Endothelial cell of umbilical vein (primary cell): ENCODE measurements around the gene LPAR3. TPM values are rescaled to one million over a fixed set of nuclear protein-coding genes. Genes with fewer than 3 reads are reported as not detected.

Experiments
- BruUV-seq: library from RNA; stranded (reverse); fragments of 400-500 nt; replicated peaks from 2 replicates; lab custom pipeline; 2021; lab: Mats Ljungman, UMichigan
- CTCF ChIA-PET: fragments of 300-600, 350-600 bp; sonication (Branson Sonifier 250); formaldehyde crosslinking; loops from one replicate; lab custom pipeline; 2021; ENCODE audit warnings: antibody characterized with exemption, inconsistent platforms; lab: Charles Lee
- POLR2A ChIA-PET: fragments of 300-600, 350-600 bp; sonication (Branson Sonifier 250); formaldehyde crosslinking; loops from one replicate; lab custom pipeline; 2021; ENCODE audit warnings: antibody characterized with exemption, inconsistent platforms; lab: Charles Lee
- DNase-seq: peaks from one replicate; pipeline ENCODE4 v3.0.0-alpha.2; 2011; ENCODE audit warnings: low read depth, low spot score
- FAIRE-seq: peaks from 2 replicates; lab custom pipeline; 2011; peaks lifted over from hg19 to GRCh38; lab: Jason Lieb, UNC
- H2AFZ ChIP-seq: 2 replicates; pipeline ENCODE4 v1.6.0; 2012; ENCODE audit warnings: low read depth, low read length, control low read depth, inconsistent platforms
- H3K27ac ChIP-seq: 2 replicates; pipeline ENCODE4 v1.5.1; 2011; ENCODE audit warnings: low read depth, mild to moderate bottlenecking, control low read depth, low read length, moderate library complexity; ENCODE audit not compliant: insufficient read depth
- H3K27me3 ChIP-seq, 2 experiments: 2 replicates each; pipeline versions ENCODE4 v1.6.0 to v1.6.1; 2011; ENCODE audit warnings: low read length in 2 of 2, mixed read lengths in 1 of 2; ENCODE audit not compliant: control insufficient read depth in 2 of 2, insufficient read depth in 2 of 2
- H3K36me3 ChIP-seq, 2 experiments: 2 replicates in 1 of 2; 3 replicates in 1 of 2; pipeline ENCODE4 v1.5.1; 2011; ENCODE audit warnings: low read length in 2 of 2, mild to moderate bottlenecking in 1 of 2, moderate library complexity in 1 of 2; ENCODE audit not compliant: control insufficient read depth in 2 of 2, insufficient read depth in 2 of 2; ENCODE audit errors: extremely low read depth in 1 of 2
- H3K4me1 ChIP-seq: 3 replicates; pipeline ENCODE4 v1.5.1; 2011; ENCODE audit warnings: mild to moderate bottlenecking, low read length; ENCODE audit not compliant: control insufficient read depth, insufficient read depth; ENCODE audit errors: extremely low read depth
- H3K4me2 ChIP-seq: 2 replicates; pipeline ENCODE4 v1.6.1; 2011; ENCODE audit warnings: low read length, control low read depth, mixed read lengths; ENCODE audit not compliant: insufficient read depth
- H3K4me3 ChIP-seq, 3 experiments: fragments of 200-600 bp in 1 of 3; sonication (generic), shearing (Covaris generic) in 1 of 3; replicated peaks in 1 of 3; 2 replicates each; pipeline ENCODE4 v1.5.1; 2011 to 2016; ENCODE audit warnings: control low read depth in 3 of 3, low read length in 3 of 3, mild to moderate bottlenecking in 2 of 3, inconsistent platforms in 1 of 3, low read depth in 1 of 3, moderate library complexity in 1 of 3; ENCODE audit not compliant: insufficient read depth in 1 of 3
- H3K79me2 ChIP-seq: 2 replicates; pipeline ENCODE4 v1.6.0; 2012; ENCODE audit warnings: low read length, inconsistent platforms; ENCODE audit not compliant: control insufficient read depth, insufficient read depth
- H3K9ac ChIP-seq: replicated peaks from 2 replicates; pipeline ENCODE3; 2011; ENCODE audit warnings: low read length, control low read depth; ENCODE audit not compliant: insufficient read depth; ENCODE audit errors: extremely low read depth
- H3K9me1 ChIP-seq: replicated peaks from 3 replicates; pipeline ENCODE4 v1.6.0; 2011; ENCODE audit warnings: mild to moderate bottlenecking, low read length; ENCODE audit not compliant: control insufficient read depth, insufficient read depth; ENCODE audit errors: extremely low read depth
- H3K9me3 ChIP-seq: replicated peaks from 2 replicates; pipeline ENCODE4 v1.5.1; 2012; ENCODE audit warnings: low read length, inconsistent platforms; ENCODE audit not compliant: control insufficient read depth, insufficient read depth
- H4K20me1 ChIP-seq: replicated peaks from 2 replicates; pipeline ENCODE3; 2011; ENCODE audit warnings: mild to moderate bottlenecking, low read length; ENCODE audit not compliant: control insufficient read depth, insufficient read depth; ENCODE audit errors: extremely low read depth
- EZH2 ChIP-seq: IDR thresholded peaks from 2 replicates; pipeline ENCODE4 v1.6.1; 2012; ENCODE audit warnings: borderline replicate concordance, low read depth, mild to moderate bottlenecking, moderate library complexity, low read length, inconsistent platforms; ENCODE audit not compliant: severe bottlenecking
- FOS ChIP-seq: IDR thresholded peaks from 2 replicates; pipeline ENCODE4 v1.6.1; 2011; ENCODE audit warnings: mild to moderate bottlenecking, low read length, moderate library complexity, borderline replicate concordance; ENCODE audit not compliant: insufficient read depth
- GATA2 ChIP-seq: IDR thresholded peaks from 2 replicates; pipeline ENCODE4 v1.7.0; 2011; ENCODE audit warnings: low read depth, mild to moderate bottlenecking, moderate library complexity, mixed read lengths, low read length; ENCODE audit not compliant: insufficient read length, insufficient read depth
- JUN ChIP-seq: IDR thresholded peaks from 2 replicates; pipeline ENCODE4 v1.6.1; 2011; ENCODE audit warnings: borderline replicate concordance, low read depth; ENCODE audit not compliant: insufficient read length, insufficient read depth
- MYC ChIP-seq: IDR thresholded peaks from one replicate; pipeline ENCODE4 v1.6.1; 2011; ENCODE audit warnings: mild to moderate bottlenecking, low read depth, low read length
- POLR2A ChIP-seq: IDR thresholded peaks from 2 replicates; pipeline ENCODE4 v1.6.1; 2012; ENCODE audit warnings: low read depth, mild to moderate bottlenecking, control low read depth, low read length
- POLR2AphosphoS5 ChIP-seq: IDR thresholded peaks from 2 replicates; pipeline ENCODE4 v1.6.1; 2012; ENCODE audit warnings: low read depth, mild to moderate bottlenecking, control low read depth, low read length, moderate library complexity; ENCODE audit not compliant: insufficient read depth
- dilution Hi-C: fragments of 300-500 bp; cut with MboI; formaldehyde crosslinking; loops from one replicate; pipeline ENCODE4 v1.15.0; 2019; ENCODE audit warnings: low sequenced_read_pairs; ENCODE audit not compliant: extremely low pct_ligation_motif_present
- intact Hi-C: fragments of 100-400 bp; cut with micrococcal nuclease; formaldehyde crosslinking; loops from one replicate; pipeline ENCODE4 v1.10.0; 2022
- polyA plus RNA-seq, 4 experiments: library from polyadenylated mRNA; depleted of rRNA in 3 of 4; stranded (reverse) in 3 of 4; unstranded in 1 of 4; fragments of >200 nt; gene quantifications; 2 replicates each; pipeline versions ENCODE4 v1.2.1 to v1.2.3, GENCODE V29; 2011 to 2012; ENCODE audit warnings: missing spikeins in 1 of 4
- total RNA-seq: library from RNA; stranded (reverse); gene quantifications from 2 replicates; pipeline ENCODE4 v1.2.3, GENCODE V29; 2021
- TF ChIP-seq, protein P1 (sequence below), 2 donors: IDR thresholded peaks; 1 replicate in 1 of 2; 2 replicates in 1 of 2; pipeline ENCODE4 v1.5.1; 2011; ENCODE audit warnings: low read length in 2 of 2, mild to moderate bottlenecking in 2 of 2, moderate library complexity in 2 of 2, control low read depth in 1 of 2, inconsistent platforms in 1 of 2, low read depth in 1 of 2; ENCODE audit not compliant: insufficient read depth in 1 of 2; ENCODE audit errors: extremely low read depth in 1 of 2

The LPAR3 gene
- total and polyA plus RNA-seq, 2 donors (not counting 3 experiments of a cell fraction or from before 2014, with no cell fraction given), result not detected

DNA sequence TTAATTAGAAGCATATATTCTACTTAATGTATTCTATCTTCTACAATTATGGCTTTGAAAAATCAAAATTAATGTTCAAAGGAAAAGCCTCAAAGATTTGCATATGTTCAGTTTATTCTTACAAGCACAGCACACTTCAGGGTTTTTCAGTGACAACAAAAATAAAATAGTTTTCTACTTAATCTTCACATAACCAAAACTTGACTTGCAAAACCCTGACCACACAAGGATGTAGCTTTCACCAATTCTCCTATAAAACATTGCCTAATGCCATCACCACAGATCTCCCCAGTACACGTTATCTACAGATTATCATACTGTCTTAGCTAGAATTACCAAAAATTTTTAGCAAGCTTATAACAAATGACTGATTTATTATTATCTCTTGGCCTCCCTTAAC is 23.3 kb downstream of the LPAR3 start:
- no peaks in the 10 kb centered on the region for H3K79me2 ChIP-seq
- no peaks in the 10 kb centered on the region for H4K20me1 ChIP-seq
- H2AFZ ChIP-seq, result no peak overlapping the region
- H3K4me2 ChIP-seq, result no peak overlapping the region
- intact Hi-C loops, result no loop called here
- no peaks in the 10 kb centered on the region for H3K9me1 ChIP-seq
- dilution Hi-C loops, result no loop called here
- TF ChIP-seq, protein P1, sequence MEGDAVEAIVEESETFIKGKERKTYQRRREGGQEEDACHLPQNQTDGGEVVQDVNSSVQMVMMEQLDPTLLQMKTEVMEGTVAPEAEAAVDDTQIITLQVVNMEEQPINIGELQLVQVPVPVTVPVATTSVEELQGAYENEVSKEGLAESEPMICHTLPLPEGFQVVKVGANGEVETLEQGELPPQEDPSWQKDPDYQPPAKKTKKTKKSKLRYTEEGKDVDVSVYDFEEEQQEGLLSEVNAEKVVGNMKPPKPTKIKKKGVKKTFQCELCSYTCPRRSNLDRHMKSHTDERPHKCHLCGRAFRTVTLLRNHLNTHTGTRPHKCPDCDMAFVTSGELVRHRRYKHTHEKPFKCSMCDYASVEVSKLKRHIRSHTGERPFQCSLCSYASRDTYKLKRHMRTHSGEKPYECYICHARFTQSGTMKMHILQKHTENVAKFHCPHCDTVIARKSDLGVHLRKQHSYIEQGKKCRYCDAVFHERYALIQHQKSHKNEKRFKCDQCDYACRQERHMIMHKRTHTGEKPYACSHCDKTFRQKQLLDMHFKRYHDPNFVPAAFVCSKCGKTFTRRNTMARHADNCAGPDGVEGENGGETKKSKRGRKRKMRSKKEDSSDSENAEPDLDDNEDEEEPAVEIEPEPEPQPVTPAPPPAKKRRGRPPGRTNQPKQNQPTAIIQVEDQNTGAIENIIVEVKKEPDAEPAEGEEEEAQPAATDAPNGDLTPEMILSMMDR (IDR thresholded peaks at IDR 0.05; ENCODE audit: extremely low read depth in 1 of 2, insufficient read depth in 1 of 2, low read depth in 1 of 2, low read length in 2 of 2), result no peak
- H3K9me3 ChIP-seq, result no peaks in the 10 kb centered on the region
- H3K36me3 ChIP-seq, result no peaks in the 10 kb centered on the region
- FAIRE-seq (no peak), DNase-seq (no peak)
- ChIA-PET CTCF (no interaction called here), POLR2A (no interaction called here)
- no peak overlapping the region for H3K4me3 ChIP-seq
- no peak overlapping the region for H3K27ac ChIP-seq
- no TSS peak for BruUV-seq
- H3K9ac ChIP-seq, result no peak overlapping the region
- no peaks in the 10 kb centered on the region for H3K4me1 ChIP-seq
- peaks cover 5 to 26% of the 10 kb centered on the region in 2 experiments for H3K27me3 ChIP-seq

DNA sequence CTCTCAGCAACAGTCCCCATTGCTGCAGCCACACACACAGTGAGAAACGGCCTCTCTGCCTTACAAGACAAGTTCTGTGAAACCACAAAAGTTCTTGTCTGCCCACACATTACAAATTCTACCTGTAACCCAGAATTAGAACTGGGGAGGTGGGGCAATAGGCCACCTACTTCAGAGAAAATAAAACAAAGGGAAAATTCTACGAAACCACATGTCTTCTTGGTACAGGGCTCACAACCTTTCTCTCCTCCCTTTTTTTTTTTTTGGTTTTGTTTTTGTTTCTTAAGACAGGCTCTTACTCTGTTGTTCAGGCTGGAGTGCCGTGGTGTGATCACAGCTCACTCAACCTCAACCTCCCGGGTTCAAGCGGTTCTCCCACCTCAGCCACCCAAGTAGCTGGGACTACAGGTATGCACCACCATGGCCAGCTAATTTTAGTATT is 30.2 kb downstream of the LPAR3 start:
- ChIA-PET POLR2A (no interaction called here), CTCF (no interaction called here)
- H3K9ac ChIP-seq, result no peak overlapping the region
- intact Hi-C loops (no loop called here), dilution Hi-C loops (no loop called here)
- H3K36me3 ChIP-seq, result no peaks in the 10 kb centered on the region
- H2AFZ ChIP-seq, result no peak overlapping the region
- no peaks in the 10 kb centered on the region for H3K4me1 ChIP-seq
- H4K20me1 ChIP-seq, result no peaks in the 10 kb centered on the region
- H3K27me3 ChIP-seq, result peaks cover 7 to 15% of the 10 kb centered on the region in 2 experiments
- no peaks in the 10 kb centered on the region for H3K79me2 ChIP-seq
- no peak overlapping the region for H3K27ac ChIP-seq
- BruUV-seq, result no TSS peak
- no peak overlapping the region for H3K4me2 ChIP-seq
- no peak for FAIRE-seq
- no peaks in the 10 kb centered on the region for H3K9me1 ChIP-seq
- DNase-seq, result no peak
- H3K9me3 ChIP-seq, result no peaks in the 10 kb centered on the region
- TF ChIP-seq MYC (no peak), EZH2 (no peak), POLR2AphosphoS5 (no peak), POLR2A (no peak), GATA2 (no peak), FOS (no peak), JUN (no peak)
- TF ChIP-seq, protein P1 (IDR thresholded peaks at IDR 0.05; ENCODE audit: extremely low read depth in 1 of 2, insufficient read depth in 1 of 2, low read depth in 1 of 2, low read length in 2 of 2), result no peak
- H3K4me3 ChIP-seq, result no peak overlapping the region
